ENCODE measurements around the gene BIVM. TPM values are rescaled to one million over a fixed set of nuclear protein-coding genes. Genes with fewer than 3 reads are reported as not detected.

The BIVM gene, protein sequence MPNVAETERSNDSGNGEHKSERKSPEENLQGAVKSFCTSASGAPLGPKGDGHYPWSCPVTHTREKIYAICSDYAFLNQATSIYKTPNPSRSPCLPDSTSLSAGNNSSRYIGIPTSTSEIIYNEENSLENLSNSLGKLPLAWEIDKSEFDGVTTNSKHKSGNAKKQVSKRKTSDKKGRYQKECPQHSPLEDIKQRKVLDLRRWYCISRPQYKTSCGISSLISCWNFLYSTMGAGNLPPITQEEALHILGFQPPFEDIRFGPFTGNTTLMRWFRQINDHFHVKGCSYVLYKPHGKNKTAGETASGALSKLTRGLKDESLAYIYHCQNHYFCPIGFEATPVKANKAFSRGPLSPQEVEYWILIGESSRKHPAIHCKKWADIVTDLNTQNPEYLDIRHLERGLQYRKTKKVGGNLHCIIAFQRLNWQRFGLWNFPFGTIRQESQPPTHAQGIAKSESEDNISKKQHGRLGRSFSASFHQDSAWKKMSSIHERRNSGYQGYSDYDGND
- 13.6 and 20.2 TPM in 2 replicates for total RNA-seq

DNA sequence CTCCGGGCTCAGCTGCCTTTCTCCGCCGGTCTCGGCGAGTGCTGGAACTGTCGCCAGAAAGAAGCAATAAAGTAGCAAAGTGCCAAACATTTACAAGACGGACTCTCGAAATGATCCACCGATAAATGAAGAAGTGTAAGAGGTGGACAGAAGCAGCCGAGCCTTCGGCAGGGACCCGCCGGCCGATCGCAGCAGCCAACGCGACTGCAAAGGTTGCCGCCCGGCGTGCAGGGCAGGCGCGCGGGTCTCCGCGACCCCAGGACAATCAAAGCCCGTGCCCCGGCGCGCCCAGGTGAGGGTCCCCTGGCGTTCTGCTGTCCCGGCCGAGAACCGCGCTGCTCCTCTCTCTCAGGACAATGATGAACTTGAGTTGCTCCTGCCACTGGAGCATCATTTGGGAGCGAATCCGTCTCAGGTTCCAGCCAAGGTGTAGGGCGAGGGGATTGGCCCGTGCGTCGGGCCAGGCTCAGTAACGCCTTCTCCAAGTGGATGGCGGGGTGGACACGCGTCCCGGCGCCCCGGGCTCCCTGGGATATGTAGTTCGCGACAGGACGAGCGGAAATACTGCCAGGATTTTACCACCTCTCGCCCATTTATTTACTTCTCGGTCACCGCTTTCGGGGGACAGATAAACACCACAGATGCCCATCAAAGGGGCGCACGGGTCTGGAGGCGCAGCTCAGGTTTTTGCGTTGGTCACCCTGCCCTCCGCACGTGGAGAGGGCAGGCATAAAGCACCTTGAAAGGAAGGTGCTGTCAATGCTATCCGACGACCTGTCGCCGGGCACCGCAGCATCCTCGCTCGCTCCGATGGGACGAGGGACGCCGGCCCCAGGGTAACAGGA, at the start of gene BIVM, which contains the start of gene POGLUT2:
Gene BIVM, plus strand, starts transcription at position 539 of the 845 bp plus-strand sequence. CDS start 8,149 bp downstream, outside the sequence.
Gene POGLUT2, minus strand, starts transcription at position 396 of the 845 bp plus-strand sequence. Its CDS starts 306 bp downstream, at position 90.

DNA sequence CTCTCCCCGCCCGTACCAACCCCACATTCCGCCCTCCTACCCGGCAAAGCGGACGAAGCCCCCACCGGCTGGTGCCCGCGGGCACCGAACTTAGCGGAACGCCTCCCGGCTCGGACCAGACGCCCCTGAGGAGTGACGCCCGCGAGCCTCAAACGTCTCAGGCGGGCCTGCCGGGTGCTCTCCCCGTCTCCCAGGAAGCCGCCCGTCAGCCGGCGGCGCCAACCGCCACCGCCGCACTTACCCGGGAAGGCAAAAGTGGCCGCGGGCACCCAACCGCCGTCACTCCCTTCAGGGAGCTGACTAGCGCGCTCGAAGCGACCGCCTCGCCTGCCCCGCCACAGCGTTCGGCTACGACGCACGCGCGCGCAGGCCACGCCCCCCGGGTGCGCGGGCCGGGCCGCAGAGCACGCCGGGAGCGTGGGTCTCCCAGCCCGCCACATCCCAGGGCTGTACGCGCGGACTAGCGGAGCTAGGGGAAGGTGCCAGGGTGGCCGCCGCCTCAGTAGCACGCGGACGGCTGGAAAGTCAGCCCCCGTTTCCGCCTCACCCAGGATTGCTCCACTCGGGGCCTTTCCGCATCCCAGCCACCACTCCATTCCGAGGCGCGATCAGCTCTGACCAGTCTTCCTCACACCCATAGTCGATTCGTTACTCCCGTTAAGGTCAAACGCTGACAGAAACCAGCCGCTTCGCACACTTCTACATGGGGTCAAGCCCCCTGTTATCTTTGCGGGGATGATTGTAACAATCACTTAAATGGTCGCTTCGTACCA, 25.3 kb upstream of the BIVM start, which contains the start of gene TEX30:
Gene TEX30, minus strand, starts transcription at position 346 of the 773 bp plus-strand sequence. CDS start 3,760 bp downstream, outside the sequence.

DNA sequence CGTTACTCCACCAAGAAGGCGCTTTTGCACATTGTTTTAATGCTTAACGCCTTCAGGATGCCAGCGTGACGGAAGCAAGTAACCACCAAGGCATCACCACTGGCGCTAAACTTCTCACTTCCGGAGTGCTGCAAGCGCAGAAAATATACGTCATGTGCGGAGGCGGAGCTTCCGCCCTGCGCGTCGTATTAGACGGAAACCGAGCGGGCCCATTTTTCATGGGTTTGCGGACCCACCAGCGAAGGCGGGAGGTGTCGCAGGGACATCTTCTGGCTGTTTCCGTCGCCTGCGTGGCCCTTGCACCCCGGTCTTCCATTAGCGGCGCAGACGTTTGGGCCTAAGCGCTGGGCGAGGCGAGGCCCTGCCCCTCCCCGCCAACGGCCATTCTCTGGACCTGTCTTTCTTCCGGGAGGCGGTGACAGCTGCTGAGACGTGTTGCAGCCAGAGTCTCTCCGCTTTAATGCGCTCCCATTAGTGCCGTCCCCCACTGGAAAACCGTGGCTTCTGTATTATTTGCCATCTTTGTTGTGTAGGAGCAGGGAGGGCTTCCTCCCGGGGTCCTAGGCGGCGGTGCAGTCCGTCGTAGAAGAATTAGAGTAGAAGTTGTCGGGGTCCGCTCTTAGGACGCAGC, 46.8 kb downstream of the BIVM start, which contains the start of gene ERCC5:
Gene ERCC5, plus strand, starts transcription at position 403 of the 631 bp plus-strand sequence. CDS start 235 bp downstream, outside the sequence.

Other genes starting within 250 kb of the BIVM start
- 33.4 and 34.2 TPM in 2 replicates for gene TPP2, start 202.1 kb upstream of the BIVM start, total RNA-seq
- not detected in 2 replicates for gene METTL21C, start 104.1 kb upstream of the BIVM start, total RNA-seq
- 12.7 and 17.0 TPM in 2 replicates for gene TEX30, start 25.3 kb upstream of the BIVM start, total RNA-seq
- gene POGLUT2, start 143 bp upstream of the BIVM start, total RNA-seq, result 27.1 and 31.9 TPM in 2 replicates
- 57.1 and 73.9 TPM in 2 replicates for gene ERCC5, start 46.9 kb downstream of the BIVM start, total RNA-seq